HCT116 (cell line): ENCODE results near the gene GGT6. TPM values are rescaled to one million over a fixed set of nuclear protein-coding genes. Genes with fewer than 3 reads are reported as not detected.

ENCODE experiments used
- ATAC-seq: fragments of 200-7000 bp; cut with Tn5 transposase; 2 replicates; pipeline ENCODE4 v1.9.1; 2020; ENCODE audit warnings: mild to moderate bottlenecking, moderate library complexity
- BruUV-seq: library from RNA; stranded (reverse); fragments of 400-500 nt; replicated peaks from 2 replicates; lab custom pipeline; 2021; lab: Mats Ljungman, UMichigan
- CTCF ChIA-PET: fragments of 300-600 bp; sonication (Branson Sonifier 250); formaldehyde crosslinking; loops from one replicate; lab custom pipeline; 2021; ENCODE audit warnings: antibody characterized with exemption; lab: Charles Lee
- POLR2A ChIA-PET: fragments of 300-600, 350-600 bp; sonication (Branson Sonifier 250); formaldehyde crosslinking; loops from one replicate; lab custom pipeline; 2021; ENCODE audit warnings: antibody characterized with exemption; lab: Charles Lee
- RAD21 ChIA-PET, 2 experiments: fragments of 300-600 bp; sonication (Branson Sonifier 250); formaldehyde crosslinking; loops; one replicate each; lab custom pipeline; 2023; ENCODE audit warnings: low total read pairs in 2 of 2; ENCODE audit not compliant: uncharacterized antibody in 2 of 2, unreplicated experiment in 2 of 2, low non-redundant PET in 1 of 2; lab: Charles Lee
- DNase-seq: peaks from one replicate; pipeline ENCODE4 v3.0.0-alpha.2; 2010; ENCODE audit warnings: low read depth, low spot score
- H2AFZ ChIP-seq: fragments of 200-600 bp; shearing (Covaris generic), sonication (generic); 2 replicates; pipeline ENCODE4 v1.6.1; 2017; ENCODE audit warnings: low read depth, mixed run types, mixed read lengths, antibody characterized with exemption, low read length; ENCODE audit not compliant: poor library complexity, severe bottlenecking
- H3K27ac ChIP-seq: 2 replicates; pipeline ENCODE4 v1.5.1; 2012; ENCODE audit warnings: low read depth, low read length
- H3K27me3 ChIP-seq: fragments of 200-600 bp; sonication (generic); 2 replicates; pipeline ENCODE4 v1.6.1; 2016; ENCODE audit warnings: mixed run types, low read length, mixed read lengths; ENCODE audit not compliant: insufficient read depth
- H3K36me3 ChIP-seq, 2 experiments: fragments of 200-500 bp in 1 of 2; fragments of 200-600 bp in 1 of 2; sonication (Bioruptor generic) in 1 of 2; sonication (generic) in 1 of 2; 2 replicates each; pipeline versions ENCODE4 v1.5.1 to v1.6.1; 2014 to 2016; ENCODE audit warnings: low read length in 2 of 2, inconsistent platforms in 1 of 2, mixed read lengths in 1 of 2, mixed run types in 1 of 2; ENCODE audit not compliant: insufficient read depth in 2 of 2, control insufficient read depth in 1 of 2
- H3K4me1 ChIP-seq, 2 experiments: fragments of 200-600 bp in 1 of 2; sonication (generic) in 1 of 2; 2 replicates each; pipeline versions ENCODE4 v1.5.1 to v1.6.1; 2012 to 2017; ENCODE audit warnings: low read length in 2 of 2, inconsistent platforms in 1 of 2, mild to moderate bottlenecking in 1 of 2, mixed read lengths in 1 of 2, mixed run types in 1 of 2, moderate library complexity in 1 of 2; ENCODE audit not compliant: insufficient read depth in 2 of 2, control insufficient read depth in 1 of 2
- H3K4me2 ChIP-seq: fragments of 200-600 bp; sonication (generic); 2 replicates; pipeline ENCODE4 v1.6.1; 2017; ENCODE audit warnings: mixed run types, low read length, mixed read lengths
- H3K4me3 ChIP-seq, 2 experiments: fragments of 200-600 bp in 1 of 2; sonication (generic) in 1 of 2; replicated peaks in 1 of 2; 2 replicates each; pipeline ENCODE4 v1.5.1; 2011 to 2016; ENCODE audit warnings: low read length in 2 of 2, control low read depth in 1 of 2, low read depth in 1 of 2, mild to moderate bottlenecking in 1 of 2, mixed read lengths in 1 of 2, mixed run types in 1 of 2
- H3K79me2 ChIP-seq: fragments of 200-600 bp; sonication (generic); 2 replicates; pipeline ENCODE4 v1.6.1; 2017; ENCODE audit warnings: mild to moderate bottlenecking, mixed run types, low read length, moderate library complexity, mixed read lengths; ENCODE audit not compliant: insufficient read depth
- H3K9ac ChIP-seq: fragments of 200-600 bp; sonication (generic); 2 replicates; pipeline ENCODE4 v1.6.1; 2016; ENCODE audit warnings: low read length, mixed read lengths
- H3K9me2 ChIP-seq: fragments of 200-600 bp; sonication (generic), shearing (Covaris generic); 2 replicates; pipeline ENCODE4 v1.6.1; 2017; ENCODE audit warnings: mixed run types, mild to moderate bottlenecking, moderate library complexity; ENCODE audit not compliant: insufficient read depth
- H3K9me3 ChIP-seq, 2 experiments: fragments of 200-500 bp in 1 of 2; fragments of 200-600 bp in 1 of 2; sonication (Bioruptor generic) in 1 of 2; sonication (generic) in 1 of 2; 2 replicates each; pipeline ENCODE4 v1.6.1; 2014 to 2017; ENCODE audit warnings: low read length in 2 of 2, mixed read lengths in 2 of 2, inconsistent platforms in 1 of 2, low read depth in 1 of 2, mild to moderate bottlenecking in 1 of 2, mixed run types in 1 of 2, moderate library complexity in 1 of 2; ENCODE audit not compliant: control insufficient read depth in 1 of 2, insufficient read depth in 1 of 2
- H4K20me1 ChIP-seq: fragments of 200-600 bp; sonication (generic), shearing (Covaris generic); 2 replicates; pipeline ENCODE4 v1.6.1; 2017; ENCODE audit warnings: mixed run types, mild to moderate bottlenecking, moderate library complexity; ENCODE audit not compliant: insufficient read depth
- ATF3 ChIP-seq: IDR thresholded peaks from 2 replicates; pipeline ENCODE4 v1.6.1; 2012
- CBX3 ChIP-seq: IDR thresholded peaks from 2 replicates; pipeline ENCODE4 v1.6.1; 2012; ENCODE audit warnings: low read depth
- EZH2 ChIP-seq: fragments of 200-600 bp; sonication (generic); IDR thresholded peaks from 2 replicates; pipeline ENCODE4 v1.6.1; 2017; ENCODE audit warnings: antibody characterized with exemption, mixed run types
- EZH2phosphoT487 ChIP-seq: fragments of 200-600 bp; IDR thresholded peaks from 2 replicates; pipeline ENCODE4 v1.6.1; 2018; ENCODE audit warnings: antibody characterized with exemption, borderline replicate concordance
- JUND ChIP-seq: IDR thresholded peaks from 2 replicates; pipeline ENCODE4 v1.6.1; 2012
- MAX ChIP-seq: IDR thresholded peaks from 2 replicates; pipeline ENCODE4 v1.6.1; 2012
- POLR2A ChIP-seq: IDR thresholded peaks from 2 replicates; pipeline ENCODE4 v1.7.0; 2011; ENCODE audit warnings: borderline replicate concordance; ENCODE audit not compliant: insufficient read depth, insufficient read length; ENCODE audit errors: extremely low read depth
- SP1 ChIP-seq: IDR thresholded peaks from 2 replicates; pipeline ENCODE4 v1.6.1; 2012; ENCODE audit warnings: low read depth
- TCF7L2 ChIP-seq: IDR thresholded peaks from 2 replicates; pipeline ENCODE4 v1.7.0; 2011; ENCODE audit warnings: borderline replicate concordance, inconsistent platforms; ENCODE audit not compliant: insufficient read depth, insufficient read length; ENCODE audit errors: extremely low read depth
- ZBTB33 ChIP-seq: IDR thresholded peaks from 2 replicates; pipeline ENCODE4 v1.6.1; 2011; ENCODE audit warnings: mild to moderate bottlenecking, low read length, moderate library complexity; ENCODE audit not compliant: insufficient replicate concordance; ENCODE audit errors: extremely low read depth
- intact Hi-C: fragments of 100-400 bp; cut with micrococcal nuclease; formaldehyde crosslinking; loops from 2 replicates; pipeline ENCODE4 v1.10.0; 2022
- total RNA-seq: library from RNA; stranded (reverse); gene quantifications from one replicate; pipeline ENCODE4 v1.2.1, GENCODE V29; 2021; ENCODE audit not compliant: unreplicated experiment
- TF ChIP-seq, protein P1 (sequence below), 3 experiments: fragments of 200-600 bp in 1 of 3; sonication (generic) in 1 of 3; IDR thresholded peaks in 2 of 3; conservative IDR thresholded peaks in 1 of 3; 2 replicates each; pipeline ENCODE4 v1.5.1; 2012 to 2017; ENCODE audit warnings: low read depth in 2 of 3, low read length in 2 of 3, antibody characterized with exemption in 1 of 3, borderline replicate concordance in 1 of 3, control low read depth in 1 of 3, mild to moderate bottlenecking in 1 of 3, mixed read lengths in 1 of 3, mixed run types in 1 of 3, moderate library complexity in 1 of 3; ENCODE audit not compliant: insufficient read depth in 1 of 3

Gene GGT6
- total RNA-seq, 1 experiment from 2014 or later = 0.10 TPM

GRCh38 chr17:4531988-4532736 is 28.2 kb downstream of the GGT6 start:
- Histone ChIP-seq H3K9me2 (no peaks in the 10 kb centered on the region), H3K9ac (no peak overlapping the region), H3K27me3 (no peaks in the 10 kb centered on the region), H3K36me3 (no peaks in the 10 kb centered on the region), H3K27ac (no peak overlapping the region), H3K4me2 (no peak overlapping the region), H3K4me1 (peaks cover 8 to 19% of the 10 kb centered on the region in 2 experiments; a peak in 3 of 4 replicates), H2AFZ (no peak overlapping the region), H3K9me3 (no peaks in the 10 kb centered on the region), H4K20me1 (no peaks in the 10 kb centered on the region), H3K79me2 (no peaks in the 10 kb centered on the region), H3K4me3 (no peak overlapping the region)
- intact Hi-C loops = loop anchor here (5.0 kb wide), 1 partner anchor 110 kb away; no protein-coding TSS in a partner anchor
- ChIA-PET CTCF (no interaction called here), POLR2A (no interaction called here), RAD21 (no interaction called here)
- no peak for DNase-seq
- BruUV-seq = no TSS peak
- ATAC-seq = no peak
- no peak for TF ChIP-seq JUND
- TF ChIP-seq CBX3 = no peak
- no peak for TF ChIP-seq POLR2A
- no peak for TF ChIP-seq EZH2
- no peak for TF ChIP-seq MAX
- no peak for TF ChIP-seq EZH2phosphoT487

GRCh38 chr17:4530799-4531730 is 29.3 kb downstream of the GGT6 start:
- CTCF ChIA-PET = no interaction called here
- Histone ChIP-seq H3K79me2 (no peaks in the 10 kb centered on the region), H3K36me3 (no peaks in the 10 kb centered on the region), H3K27ac (no peak overlapping the region), H3K4me2 (no peak overlapping the region), H4K20me1 (no peaks in the 10 kb centered on the region), H3K9me2 (no peaks in the 10 kb centered on the region), H3K9ac (no peak overlapping the region), H3K27me3 (no peaks in the 10 kb centered on the region), H3K9me3 (no peaks in the 10 kb centered on the region), H2AFZ (no peak overlapping the region), H3K4me1 (peaks cover 8 to 19% of the 10 kb centered on the region in 2 experiments; a peak in 3 of 4 replicates), H3K4me3 (no peak overlapping the region)
- intact Hi-C loops = loop anchor here (5.0 kb wide), 1 partner anchor 109 kb away; no protein-coding TSS in a partner anchor
- no peak for ATAC-seq
- no peak for TF ChIP-seq TCF7L2
- TF ChIP-seq, protein P1, sequence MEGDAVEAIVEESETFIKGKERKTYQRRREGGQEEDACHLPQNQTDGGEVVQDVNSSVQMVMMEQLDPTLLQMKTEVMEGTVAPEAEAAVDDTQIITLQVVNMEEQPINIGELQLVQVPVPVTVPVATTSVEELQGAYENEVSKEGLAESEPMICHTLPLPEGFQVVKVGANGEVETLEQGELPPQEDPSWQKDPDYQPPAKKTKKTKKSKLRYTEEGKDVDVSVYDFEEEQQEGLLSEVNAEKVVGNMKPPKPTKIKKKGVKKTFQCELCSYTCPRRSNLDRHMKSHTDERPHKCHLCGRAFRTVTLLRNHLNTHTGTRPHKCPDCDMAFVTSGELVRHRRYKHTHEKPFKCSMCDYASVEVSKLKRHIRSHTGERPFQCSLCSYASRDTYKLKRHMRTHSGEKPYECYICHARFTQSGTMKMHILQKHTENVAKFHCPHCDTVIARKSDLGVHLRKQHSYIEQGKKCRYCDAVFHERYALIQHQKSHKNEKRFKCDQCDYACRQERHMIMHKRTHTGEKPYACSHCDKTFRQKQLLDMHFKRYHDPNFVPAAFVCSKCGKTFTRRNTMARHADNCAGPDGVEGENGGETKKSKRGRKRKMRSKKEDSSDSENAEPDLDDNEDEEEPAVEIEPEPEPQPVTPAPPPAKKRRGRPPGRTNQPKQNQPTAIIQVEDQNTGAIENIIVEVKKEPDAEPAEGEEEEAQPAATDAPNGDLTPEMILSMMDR (IDR thresholded peaks at IDR 0.05 in 2 of 3, conservative IDR thresholded peaks at IDR 0.05 in 1 of 3; ENCODE audit: borderline replicate concordance in 1 of 3, insufficient read depth in 1 of 3, low read depth in 2 of 3, low read length in 2 of 3) = no peak
- no peak for TF ChIP-seq SP1
- TF ChIP-seq MAX = no peak
- no peak for TF ChIP-seq CBX3
- TF ChIP-seq POLR2A = no peak
- TF ChIP-seq JUND = no peak
- TF ChIP-seq ZBTB33 = no peak
- no peak for TF ChIP-seq ATF3
- no peak for DNase-seq
- BruUV-seq = no TSS peak
- RAD21 ChIA-PET = no interaction called here
- POLR2A ChIA-PET = no interaction called here
